Lower leg skin (tissue), 4 donors: Measurements from ENCODE around the gene CAMKK2. TPM values are rescaled to one million over a fixed set of nuclear protein-coding genes. Genes with fewer than 3 reads are reported as not detected.

Experiments
- DNase-seq, 2 donors: peaks; one replicate each; pipeline ENCODE4 v3.0.0-alpha.2; 2019; ENCODE audit warnings: low spot score in 2 of 2
- H3K4me3 ChIP-seq: fragments of 200-600 bp; sonication (generic); 2 replicates; pipeline ENCODE4 v1.5.1; 2017; ENCODE audit warnings: mild to moderate bottlenecking, low read depth; ENCODE audit not compliant: poor library complexity, severe bottlenecking
- CTCF ChIP-seq, 3 donors: fragments of 450-650 bp; IDR thresholded peaks; one replicate each; pipeline ENCODE4 v1.5.1; 2016; ENCODE audit warnings: antibody characterized with exemption in 3 of 3, mild to moderate bottlenecking in 3 of 3, moderate library complexity in 2 of 3
- POLR2A ChIP-seq, 2 donors: fragments of 450-650 bp; IDR thresholded peaks; one replicate each; pipeline ENCODE4 v1.6.1; 2016 to 2017; ENCODE audit warnings: antibody characterized with exemption in 2 of 2, mild to moderate bottlenecking in 1 of 2, moderate library complexity in 1 of 2
- WGBS, 2 donors: methylation state at CpG; one replicate each; pipeline ENCODE4 v1.1.5; 2018; 5-methylcytosine and 5-hydroxymethylcytosine counted together
- intact Hi-C: fragments of 100-400 bp; cut with DNase I; formaldehyde crosslinking; loops from one replicate; pipeline ENCODE4 v1.15.0; 2023; ENCODE audit warnings: low total_unique reads
- total RNA-seq, 4 donors: library from RNA; depleted of rRNA; stranded (reverse); fragments of >200 nt; gene quantifications; one replicate each; pipeline ENCODE4 v1.1.0, GENCODE V29; 2016

The CAMKK2 gene
- total RNA-seq, 4 donors from 2014 or later: 18.2 to 31.4 (median 21.5) TPM

GRCh38 chr12:121241156-121241970 lies 55.1 kb downstream of the CAMKK2 start:
- H3K4me3 ChIP-seq: no peak overlapping the region
- TF ChIP-seq CTCF (IDR thresholded peaks at IDR 0.05) (no peak), POLR2A (IDR thresholded peaks at IDR 0.05) (no peak)
- intact Hi-C loops: no loop called here
- 73 to 77% methylated on average over 16 to 17 of the region's 17 CpGs for WGBS, 2 donors
- no peak for DNase-seq

- TF ChIP-seq CTCF (IDR thresholded peaks at IDR 0.05) (no peak), POLR2A (IDR thresholded peaks at IDR 0.05) (no peak)
- 43 to 50% methylated on average over 37 to 38 of the region's 38 CpGs for WGBS, 2 donors
- intact Hi-C loops: no loop called here
- H3K4me3 ChIP-seq: no peak overlapping the region
- peak; percentile 43 to 94 for DNase-seq
These were observed 55.9 kb downstream of the CAMKK2 start for GRCh38 chr12:121240484-121241101.

DNA sequence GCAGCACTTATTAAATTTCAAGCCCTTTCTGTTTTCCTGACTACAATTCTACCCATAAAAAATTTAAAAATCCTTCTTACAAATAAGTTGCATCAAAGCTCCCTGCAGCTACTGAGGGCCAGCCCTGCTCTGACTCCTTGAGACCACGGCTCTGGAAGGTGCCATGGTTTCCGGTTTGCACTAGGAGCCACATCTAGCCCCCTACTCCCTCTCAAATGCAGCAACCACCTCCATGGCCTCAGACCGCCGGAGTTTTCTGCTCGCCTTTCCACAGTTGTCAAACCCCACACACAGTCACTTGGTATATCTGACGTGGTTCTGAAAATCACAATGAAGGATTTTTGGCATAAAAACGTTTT lies 56.5 kb downstream of the CAMKK2 start:
- intact Hi-C loops: no loop called here
- no peak for DNase-seq

GRCh38 chr12:121239351-121240061 lies 57.0 kb downstream of the CAMKK2 start:
- WGBS, 2 donors: 68 to 74% methylated on average over 6 of the region's 6 CpGs
- TF ChIP-seq CTCF (IDR thresholded peaks at IDR 0.05) (no peak), POLR2A (IDR thresholded peaks at IDR 0.05) (no peak)
- DNase-seq: no peak
- intact Hi-C loops: no loop called here
- no peak overlapping the region for H3K4me3 ChIP-seq

More for the DNA sequence above, 56.5 kb downstream of the CAMKK2 start:
- WGBS, 2 donors: 68 to 75% methylated on average over 7 of the region's 7 CpGs
- TF ChIP-seq CTCF (IDR thresholded peaks at IDR 0.05) (no peak), POLR2A (IDR thresholded peaks at IDR 0.05) (no peak)
- no peak overlapping the region for H3K4me3 ChIP-seq

- intact Hi-C loops: no loop called here
- no peak for TF ChIP-seq CTCF (IDR thresholded peaks at IDR 0.05)
- no peak for TF ChIP-seq POLR2A (IDR thresholded peaks at IDR 0.05)
- no peak overlapping the region for H3K4me3 ChIP-seq
- DNase-seq: no peak
- WGBS, 2 donors: 62 to 67% methylated on average over 7 of the region's 7 CpGs
These were observed 57.7 kb downstream of the CAMKK2 start for GRCh38 chr12:121238604-121239350.
